GM23248 (cell line): ENCODE data around the gene CD58. TPM values are rescaled to one million over a fixed set of nuclear protein-coding genes. Genes with fewer than 3 reads are reported as not detected.

Experiments
- DNase-seq: peaks from one replicate; pipeline ENCODE4 v3.0.0-alpha.2; 2015
- H2AFZ ChIP-seq: fragments of 200-600 bp; sonication (generic); 2 replicates; pipeline ENCODE4 v1.6.1; 2016; ENCODE audit warnings: antibody characterized with exemption
- H3F3A ChIP-seq: fragments of 200-600 bp; sonication (generic); 2 replicates; pipeline ENCODE4 v1.6.1; 2016; ENCODE audit warnings: mild to moderate bottlenecking, antibody characterized with exemption, mixed run types; ENCODE audit not compliant: insufficient read depth
- H3K27ac ChIP-seq: fragments of 200-600 bp; sonication (generic); 2 replicates; pipeline ENCODE4 v1.5.1; 2016; ENCODE audit warnings: mild to moderate bottlenecking
- H3K27me3 ChIP-seq: fragments of 200-600 bp; sonication (generic); replicated peaks from 2 replicates; pipeline ENCODE4 v1.6.1; 2016; ENCODE audit warnings: mild to moderate bottlenecking; ENCODE audit not compliant: insufficient read depth
- H3K36me3 ChIP-seq: fragments of 200-600 bp; sonication (generic); 2 replicates; pipeline ENCODE4 v1.6.1; 2016; ENCODE audit warnings: low read depth, mild to moderate bottlenecking
- H3K4me1 ChIP-seq: fragments of 200-600 bp; sonication (generic); 2 replicates; pipeline ENCODE4 v1.6.1; 2016; ENCODE audit warnings: mild to moderate bottlenecking; ENCODE audit not compliant: insufficient read depth
- H3K4me2 ChIP-seq: fragments of 200-600 bp; sonication (generic); one replicate; pipeline ENCODE4 v1.6.1; 2016; ENCODE audit warnings: mild to moderate bottlenecking; ENCODE audit not compliant: unreplicated experiment
- H3K4me3 ChIP-seq: fragments of 200-600 bp; sonication (generic); 2 replicates; pipeline ENCODE4 v1.5.1; 2016; ENCODE audit warnings: mild to moderate bottlenecking
- H3K79me2 ChIP-seq: fragments of 200-600 bp; sonication (generic); 2 replicates; pipeline ENCODE4 v1.6.1; 2016; ENCODE audit warnings: mild to moderate bottlenecking; ENCODE audit not compliant: insufficient read depth
- H3K9ac ChIP-seq: fragments of 200-600 bp; sonication (generic); 2 replicates; pipeline ENCODE4 v1.6.1; 2016; ENCODE audit warnings: mild to moderate bottlenecking
- H3K9me2 ChIP-seq: fragments of 200-600 bp; sonication (generic); 2 replicates; pipeline ENCODE4 v1.6.1; 2016; ENCODE audit warnings: mixed run types, mild to moderate bottlenecking, moderate library complexity; ENCODE audit not compliant: insufficient read depth
- H3K9me3 ChIP-seq: fragments of 200-600 bp; sonication (generic); one replicate; pipeline ENCODE4 v1.6.1; 2017; ENCODE audit warnings: low read depth
- H4K20me1 ChIP-seq: fragments of 200-600 bp; sonication (generic); 2 replicates; pipeline ENCODE4 v1.6.0; 2016; ENCODE audit not compliant: insufficient read depth
- EZH2 ChIP-seq: fragments of 200-600 bp; sonication (generic); IDR thresholded peaks from 2 replicates; pipeline ENCODE4 v1.6.1; 2018; ENCODE audit warnings: antibody characterized with exemption, mild to moderate bottlenecking; ENCODE audit not compliant: insufficient read depth, poor library complexity, severe bottlenecking
- EZH2phosphoT487 ChIP-seq: fragments of 200-600 bp; sonication (generic); IDR thresholded peaks from 2 replicates; pipeline ENCODE4 v1.6.1; 2018; ENCODE audit warnings: antibody characterized with exemption, moderate library complexity, mild to moderate bottlenecking, low read depth; ENCODE audit not compliant: insufficient read depth
- WGBS, 2 experiments: methylation state at CpG; one replicate each; pipeline ENCODE4 v1.1.6; 2015 to 2017; ENCODE audit warnings: low lambda C conversion rate in 2 of 2, low coverage in 1 of 2; ENCODE audit errors: missing lambda C conversion rate in 2 of 2; 5-methylcytosine and 5-hydroxymethylcytosine counted together
- in situ Hi-C: fragments of 300-500 bp; cut with MboI; formaldehyde crosslinking; loops from 2 replicates; pipeline ENCODE4 v1.15.0; 2020
- polyA plus RNA-seq: library from polyadenylated mRNA; unstranded; fragments of >200 nt; fragmentation: Nextera tagmentation; extraction: Ambion mirVana; gene quantifications from 2 replicates; pipeline ENCODE4 v1.2.1, GENCODE V29; 2016
- total RNA-seq: library from RNA; depleted of rRNA; stranded (reverse); fragments of >200 nt; shearing (Covaris generic); gene quantifications from 2 replicates; pipeline ENCODE4 v1.2.3, GENCODE V29; 2014

Gene CD58
- total and polyA plus RNA-seq, 2 experiments from 2014 or later = 14.1 to 30.0 TPM

- 58 to 85% methylated on average over 2 to 3 of the region's 3 CpGs for WGBS, 2 experiments
- no peaks in the 10 kb centered on the region for H3K27me3 ChIP-seq
- H3K4me3 ChIP-seq = no peak overlapping the region
- H3K4me2 ChIP-seq = no peak overlapping the region
- no peaks in the 10 kb centered on the region for H3K79me2 ChIP-seq
- no peaks in the 10 kb centered on the region for H3K9me3 ChIP-seq
- H3K9me2 ChIP-seq = no peaks in the 10 kb centered on the region
- H3K36me3 ChIP-seq = no peaks in the 10 kb centered on the region
- TF ChIP-seq EZH2 (no peak), EZH2phosphoT487 (no peak)
- H3K9ac ChIP-seq = no peak overlapping the region
- H2AFZ ChIP-seq = no peak overlapping the region
- in situ Hi-C loops = loop anchor here (10.0 to 25.0 kb wide), 2 partner anchors 347 to 670 kb away; no protein-coding TSS in a partner anchor
- DNase-seq = no peak
- peaks cover 6% of the 10 kb centered on the region; the same call in 1 of the 2 replicates for H3F3A ChIP-seq
- H4K20me1 ChIP-seq = no peaks in the 10 kb centered on the region
- H3K4me1 ChIP-seq = peaks cover 21% of the 10 kb centered on the region
- H3K27ac ChIP-seq = no peak overlapping the region
Observed at GRCh38 chr1:116481934-116482333, 88.9 kb downstream of the CD58 start.

- TF ChIP-seq EZH2 (no peak), EZH2phosphoT487 (no peak)
- H3K79me2 ChIP-seq = no peaks in the 10 kb centered on the region
- no peaks in the 10 kb centered on the region for H3F3A ChIP-seq
- H3K36me3 ChIP-seq = no peaks in the 10 kb centered on the region
- no peak overlapping the region for H3K27ac ChIP-seq
- H3K9ac ChIP-seq = no peak overlapping the region
- H3K4me2 ChIP-seq = no peak overlapping the region
- no peak overlapping the region for H3K4me3 ChIP-seq
- 75 to 83% methylated on average over 6 of the region's 6 CpGs for WGBS, 2 experiments
- no peaks in the 10 kb centered on the region for H4K20me1 ChIP-seq
- in situ Hi-C loops = loop anchor here (25.0 kb wide), 1 partner anchor 666 kb away; no protein-coding TSS in a partner anchor
- H2AFZ ChIP-seq = no peak overlapping the region
- no peak for DNase-seq
- no peaks in the 10 kb centered on the region for H3K27me3 ChIP-seq
- no peaks in the 10 kb centered on the region for H3K9me2 ChIP-seq
- no peaks in the 10 kb centered on the region for H3K4me1 ChIP-seq
- no peaks in the 10 kb centered on the region for H3K9me3 ChIP-seq
Observed at GRCh38 chr1:116478621-116479020, 92.2 kb downstream of the CD58 start.

GRCh38 chr1:116477429-116477828, 93.4 kb downstream of the CD58 start:
- H3K4me1 ChIP-seq = no peaks in the 10 kb centered on the region
- WGBS, 2 experiments = 31 to 34% methylated on average over 3 of the region's 3 CpGs
- H3K4me2 ChIP-seq = no peak overlapping the region
- H3K4me3 ChIP-seq = no peak overlapping the region
- no peaks in the 10 kb centered on the region for H3K79me2 ChIP-seq
- no peak overlapping the region for H3K27ac ChIP-seq
- H3K36me3 ChIP-seq = no peaks in the 10 kb centered on the region
- H3K9me3 ChIP-seq = no peaks in the 10 kb centered on the region
- DNase-seq = no peak
- H2AFZ ChIP-seq = no peak overlapping the region
- TF ChIP-seq EZH2phosphoT487 (no peak), EZH2 (no peak)
- H4K20me1 ChIP-seq = no peaks in the 10 kb centered on the region
- no peaks in the 10 kb centered on the region for H3K9me2 ChIP-seq
- no peak overlapping the region for H3K9ac ChIP-seq
- H3F3A ChIP-seq = no peaks in the 10 kb centered on the region
- in situ Hi-C loops = loop anchor here (25.0 kb wide), 1 partner anchor 665 kb away; no protein-coding TSS in a partner anchor
- H3K27me3 ChIP-seq = no peaks in the 10 kb centered on the region

- no peaks in the 10 kb centered on the region for H4K20me1 ChIP-seq
- H2AFZ ChIP-seq = no peak overlapping the region
- WGBS, 2 experiments = 48 to 61% methylated on average over 3 of the region's 3 CpGs
- H3F3A ChIP-seq = no peaks in the 10 kb centered on the region
- H3K79me2 ChIP-seq = no peaks in the 10 kb centered on the region
- TF ChIP-seq EZH2 (no peak), EZH2phosphoT487 (no peak)
- no peak overlapping the region for H3K27ac ChIP-seq
- no peak for DNase-seq
- H3K27me3 ChIP-seq = no peaks in the 10 kb centered on the region
- no peaks in the 10 kb centered on the region for H3K9me3 ChIP-seq
- no peaks in the 10 kb centered on the region for H3K36me3 ChIP-seq
- no peak overlapping the region for H3K4me3 ChIP-seq
- H3K9me2 ChIP-seq = no peaks in the 10 kb centered on the region
- in situ Hi-C loops = loop anchor here (25.0 kb wide), 1 partner anchor 664 kb away; no protein-coding TSS in a partner anchor
- no peak overlapping the region for H3K9ac ChIP-seq
- no peak overlapping the region for H3K4me2 ChIP-seq
- H3K4me1 ChIP-seq = no peaks in the 10 kb centered on the region
Observed at GRCh38 chr1:116476321-116476720, 94.5 kb downstream of the CD58 start.
